Naive thymus-derived CD4-positive, alpha-beta T cell (primary cell): ENCODE measurements around the gene VSTM2L. TPM values are rescaled to one million over a fixed set of nuclear protein-coding genes. Genes with fewer than 3 reads are reported as not detected.

ENCODE experiments used
- ATAC-seq: fragments of 150-1000 bp; cut with Tn5 transposase; 2 replicates; pipeline ENCODE4 v1.10.0; 2021; ENCODE audit warnings: mild to moderate bottlenecking, moderate library complexity
- CTCF ChIA-PET: fragments of 350-600 bp; sonication (Branson Sonifier 250); formaldehyde crosslinking; loops from one replicate; lab custom pipeline; 2021; ENCODE audit warnings: antibody characterized with exemption; lab: Charles Lee
- POLR2A ChIA-PET: fragments of 350-600 bp; sonication (Branson Sonifier 250); formaldehyde crosslinking; loops from one replicate; lab custom pipeline; 2021; ENCODE audit warnings: antibody characterized with exemption, inconsistent platforms; lab: Charles Lee
- DNase-seq, 9 donors: peaks; one replicate each; pipeline versions ENCODE4 v3.0.0 to v3.0.0-alpha.2; 2020 to 2022; ENCODE audit warnings: mixed read lengths in 1 of 9
- H3K27ac ChIP-seq: one replicate; pipeline ENCODE4 v1.7.0; 2013; ENCODE audit warnings: mild to moderate bottlenecking, low read depth, low read length, moderate library complexity
- H3K27me3 ChIP-seq, 2 donors: one replicate each; pipeline ENCODE4 v1.7.0; 2013; ENCODE audit warnings: low read length in 2 of 2, mild to moderate bottlenecking in 2 of 2, moderate library complexity in 2 of 2; ENCODE audit not compliant: control insufficient read depth in 2 of 2, insufficient read depth in 2 of 2
- H3K36me3 ChIP-seq, 3 experiments: 1 replicate in 2 of 3; 2 replicates in 1 of 3; pipeline ENCODE4 v1.7.0; 2013; ENCODE audit warnings: low read length in 3 of 3, mild to moderate bottlenecking in 3 of 3, moderate library complexity in 1 of 3; ENCODE audit not compliant: insufficient read depth in 3 of 3, control insufficient read depth in 2 of 3
- H3K4me1 ChIP-seq, 2 donors: one replicate each; pipeline ENCODE4 v1.7.0; 2013; ENCODE audit warnings: low read length in 2 of 2, mild to moderate bottlenecking in 2 of 2, moderate library complexity in 1 of 2; ENCODE audit not compliant: control insufficient read depth in 2 of 2, insufficient read depth in 2 of 2
- H3K4me3 ChIP-seq: 2 replicates; pipeline ENCODE4 v1.7.0; 2013; ENCODE audit warnings: mild to moderate bottlenecking, low read length
- H3K9me3 ChIP-seq, 3 experiments: 1 replicate in 2 of 3; 2 replicates in 1 of 3; pipeline ENCODE4 v1.7.0; 2013; ENCODE audit warnings: low read length in 3 of 3; ENCODE audit not compliant: control insufficient read depth in 2 of 3
- H3K27ac Mint-ChIP-seq, 9 donors: one replicate each; pipeline ENCODE4 v1.8.0; 2020 to 2022; ENCODE audit warnings: mixed read lengths in 9 of 9, mild to moderate bottlenecking in 8 of 9, moderate library complexity in 5 of 9, inconsistent platforms in 2 of 9
- H3K27me3 Mint-ChIP-seq, 5 donors: one replicate each; pipeline ENCODE4 v1.8.0; 2021 to 2022; ENCODE audit warnings: mixed read lengths in 5 of 5, mild to moderate bottlenecking in 1 of 5
- H3K36me3 Mint-ChIP-seq, 5 donors: one replicate each; pipeline ENCODE4 v1.8.0; 2020 to 2022; ENCODE audit warnings: mixed read lengths in 5 of 5, mild to moderate bottlenecking in 3 of 5, inconsistent platforms in 1 of 5
- H3K4me1 Mint-ChIP-seq, 7 donors: one replicate each; pipeline ENCODE4 v1.8.0; 2020 to 2022; ENCODE audit warnings: mixed read lengths in 7 of 7, mild to moderate bottlenecking in 3 of 7, inconsistent platforms in 1 of 7
- H3K4me3 Mint-ChIP-seq, 10 donors: one replicate each; pipeline ENCODE4 v1.8.0; 2020 to 2022; ENCODE audit warnings: mild to moderate bottlenecking in 10 of 10, mixed read lengths in 10 of 10, moderate library complexity in 6 of 10, inconsistent platforms in 2 of 10
- H3K9me3 Mint-ChIP-seq, 11 donors: one replicate each; pipeline ENCODE4 v1.8.0; 2020 to 2022; ENCODE audit warnings: mixed read lengths in 11 of 11, mild to moderate bottlenecking in 4 of 11, inconsistent platforms in 1 of 11, moderate library complexity in 1 of 11
- intact Hi-C, 2 donors: fragments of 100-400 bp; cut with micrococcal nuclease; formaldehyde crosslinking; loops; one replicate each; pipeline ENCODE4 v1.15.1; 2023
- polyA plus RNA-seq, 2 donors: library from polyadenylated mRNA; unstranded; fragments of 300-500 nt; fragmentation: Illumina TruSeq; gene quantifications; one replicate each; pipeline ENCODE4 v1.2.3, GENCODE V29; 2021
- total RNA-seq, 6 experiments: library from RNA in 5 of 6; stranded (reverse) in 5 of 6; gene quantifications; 1 replicate in 5 of 6; 2 replicates in 1 of 6; pipeline ENCODE4 v1.2.3 and lab custom pipeline; 2021 to 2026

VSTM2L gene
- total and polyA plus RNA-seq, 7 experiments from 2014 or later: 0.12 TPM; not detected in 6

GRCh38 chr20:37944456-37944981, 41.6 kb downstream of the VSTM2L start:
- intact Hi-C loops: no loop called here
- Mint-ChIP-seq H3K4me3 (no peak overlapping the region), H3K27ac (no peak overlapping the region), H3K4me1 (no peaks in the 10 kb centered on the region), H3K9me3 (peaks cover 0 to 17% (median 6%) of the 10 kb centered on the region in 11 donors), H3K36me3 (peaks cover 0 to 11% (median 3%) of the 10 kb centered on the region in 5 donors), H3K27me3 (peaks cover 0 to 5% (median 0%) of the 10 kb centered on the region in 5 donors)
- Histone ChIP-seq H3K36me3 (no peaks in the 10 kb centered on the region), H3K27ac (no peak overlapping the region), H3K27me3 (no peaks in the 10 kb centered on the region), H3K9me3 (no peaks in the 10 kb centered on the region), H3K4me3 (no peak overlapping the region), H3K4me1 (no peaks in the 10 kb centered on the region)
- ATAC-seq (no peak), DNase-seq (no peak)
- CTCF ChIA-PET: no interaction called here
- POLR2A ChIA-PET: no interaction called here

GRCh38 chr20:37945091-37945547, 42.2 kb downstream of the VSTM2L start:
- POLR2A ChIA-PET: no interaction called here
- ATAC-seq: no peak
- H3K4me1 Mint-ChIP-seq: no peaks in the 10 kb centered on the region
- H3K27ac ChIP-seq: no peak overlapping the region
- DNase-seq: no peak
- CTCF ChIA-PET: no interaction called here
- H3K4me3 Mint-ChIP-seq: no peak overlapping the region
- H3K9me3 ChIP-seq: no peaks in the 10 kb centered on the region
- no peaks in the 10 kb centered on the region for H3K36me3 ChIP-seq
- no peaks in the 10 kb centered on the region for H3K4me1 ChIP-seq
- intact Hi-C loops: no loop called here
- no peak overlapping the region for H3K27ac Mint-ChIP-seq
- peaks cover 0 to 5% (median 0%) of the 10 kb centered on the region in 5 donors for H3K27me3 Mint-ChIP-seq
- H3K9me3 Mint-ChIP-seq: peaks cover 0 to 17% (median 6%) of the 10 kb centered on the region in 11 donors
- peaks cover 0 to 11% (median 3%) of the 10 kb centered on the region in 5 donors for H3K36me3 Mint-ChIP-seq
- H3K27me3 ChIP-seq: no peaks in the 10 kb centered on the region
- no peak overlapping the region for H3K4me3 ChIP-seq

- Mint-ChIP-seq H3K4me1 (no peaks in the 10 kb centered on the region), H3K27ac (no peak overlapping the region), H3K4me3 (no peak overlapping the region), H3K9me3 (peaks cover 0 to 15% (median 6%) of the 10 kb centered on the region in 11 donors), H3K36me3 (peaks cover 0 to 11% (median 3%) of the 10 kb centered on the region in 5 donors), H3K27me3 (peaks cover 0 to 5% (median 0%) of the 10 kb centered on the region in 5 donors)
- Histone ChIP-seq H3K4me1 (no peaks in the 10 kb centered on the region), H3K27ac (no peak overlapping the region), H3K36me3 (no peaks in the 10 kb centered on the region), H3K27me3 (no peaks in the 10 kb centered on the region), H3K4me3 (no peak overlapping the region), H3K9me3 (no peaks in the 10 kb centered on the region)
- CTCF ChIA-PET: no interaction called here
- ATAC-seq (no peak), DNase-seq (no peak)
- POLR2A ChIA-PET: no interaction called here
- intact Hi-C loops: no loop called here
Measured at GRCh38 chr20:37946946-37947345, 44.0 kb downstream of the VSTM2L start.

GRCh38 chr20:37947943-37948342, 45.0 kb downstream of the VSTM2L start:
- Histone ChIP-seq H3K36me3 (no peaks in the 10 kb centered on the region), H3K4me3 (no peak overlapping the region), H3K4me1 (no peaks in the 10 kb centered on the region), H3K27ac (no peak overlapping the region), H3K27me3 (no peaks in the 10 kb centered on the region), H3K9me3 (no peaks in the 10 kb centered on the region)
- Mint-ChIP-seq H3K9me3 (peaks cover 0 to 13% (median 6%) of the 10 kb centered on the region in 11 donors), H3K27ac (no peak overlapping the region), H3K36me3 (peaks cover 0 to 11% (median 3%) of the 10 kb centered on the region in 5 donors), H3K4me3 (no peak overlapping the region), H3K4me1 (no peaks in the 10 kb centered on the region), H3K27me3 (peaks cover 0 to 5% (median 0%) of the 10 kb centered on the region in 5 donors)
- ChIA-PET POLR2A (no interaction called here), CTCF (no interaction called here)
- DNase-seq: no peak
- ATAC-seq: no peak
- intact Hi-C loops: no loop called here

DNA sequence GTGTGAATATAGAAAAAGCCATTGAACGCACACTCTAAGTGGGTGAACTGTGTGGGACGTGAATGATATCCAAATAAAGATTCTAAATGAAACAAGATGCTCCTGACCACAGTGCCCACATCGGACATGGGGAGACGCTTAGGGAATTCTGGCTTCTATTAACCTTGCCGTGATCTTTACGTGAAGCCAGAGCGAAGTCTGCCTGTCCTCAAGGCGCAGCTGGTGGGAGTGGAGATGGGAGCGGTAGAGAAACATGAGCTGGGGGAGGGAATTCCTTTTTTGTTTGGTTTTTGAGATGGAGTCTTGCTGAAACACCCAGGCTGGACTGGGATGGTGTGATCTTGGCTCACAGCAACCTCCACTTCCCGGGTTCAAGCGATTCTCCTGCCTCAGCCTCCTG, 46.0 kb downstream of the VSTM2L start:
- ChIA-PET CTCF (no interaction called here), POLR2A (no interaction called here)
- Mint-ChIP-seq H3K27ac (no peak overlapping the region), H3K36me3 (peaks cover 0 to 11% (median 3%) of the 10 kb centered on the region in 5 donors), H3K9me3 (peaks cover 0 to 13% (median 6%) of the 10 kb centered on the region in 11 donors), H3K27me3 (peaks cover 0 to 5% (median 0%) of the 10 kb centered on the region in 5 donors), H3K4me1 (no peaks in the 10 kb centered on the region), H3K4me3 (no peak overlapping the region)
- DNase-seq (no peak), ATAC-seq (no peak)
- H3K4me3 ChIP-seq: no peak overlapping the region
- no peaks in the 10 kb centered on the region for H3K36me3 ChIP-seq
- no peaks in the 10 kb centered on the region for H3K27me3 ChIP-seq
- intact Hi-C loops: no loop called here
- no peaks in the 10 kb centered on the region for H3K9me3 ChIP-seq
- H3K27ac ChIP-seq: no peak overlapping the region
- no peaks in the 10 kb centered on the region for H3K4me1 ChIP-seq

- no peak for ATAC-seq
- H3K9me3 ChIP-seq: no peaks in the 10 kb centered on the region
Measured at GRCh38 chr20:37954190-37954589, 51.3 kb downstream of the VSTM2L start.

GRCh38 chr20:37954626-37955025, 51.7 kb downstream of the VSTM2L start:
- Histone ChIP-seq H3K27me3 (no peaks in the 10 kb centered on the region), H3K4me3 (no peak overlapping the region), H3K4me1 (no peaks in the 10 kb centered on the region), H3K27ac (no peak overlapping the region), H3K9me3 (no peaks in the 10 kb centered on the region), H3K36me3 (no peaks in the 10 kb centered on the region)
- POLR2A ChIA-PET: no interaction called here
- Mint-ChIP-seq H3K36me3 (no peaks in the 10 kb centered on the region), H3K9me3 (peaks cover 0 to 7% (median 0%) of the 10 kb centered on the region in 11 donors), H3K27ac (no peak overlapping the region), H3K27me3 (peaks cover 0 to 12% (median 0%) of the 10 kb centered on the region in 5 donors), H3K4me3 (no peak overlapping the region), H3K4me1 (no peaks in the 10 kb centered on the region)
- no peak for ATAC-seq
- no peak for DNase-seq
- CTCF ChIA-PET: no interaction called here
- intact Hi-C loops: no loop called here

More at GRCh38 chr20:37954190-37954589, 51.3 kb downstream of the VSTM2L start:
- intact Hi-C loops: no loop called here
- H3K27ac ChIP-seq: no peak overlapping the region
- Mint-ChIP-seq H3K36me3 (no peaks in the 10 kb centered on the region), H3K4me1 (no peaks in the 10 kb centered on the region), H3K4me3 (no peak overlapping the region), H3K9me3 (peaks cover 0 to 4% (median 0%) of the 10 kb centered on the region in 11 donors), H3K27ac (no peak overlapping the region), H3K27me3 (peaks cover 0 to 12% (median 0%) of the 10 kb centered on the region in 5 donors)
- no peak overlapping the region for H3K4me3 ChIP-seq
- no peaks in the 10 kb centered on the region for H3K36me3 ChIP-seq
- H3K27me3 ChIP-seq: no peaks in the 10 kb centered on the region
- ChIA-PET CTCF (interaction anchor here (0.6 kb wide), 2 partner anchors 126 to 284 kb away, joined by 3 to 4 read pairs; no protein-coding TSS in a partner anchor), POLR2A (no interaction called here)
- DNase-seq: no peak
- H3K4me1 ChIP-seq: no peaks in the 10 kb centered on the region
